A549 (cell line): ENCODE results near the gene OOEP.

Source experiments
- CTCF ChIP-seq: fragments of >200 bp; sonication (Bioruptor Twin); formaldehyde crosslinking; IDR thresholded peaks from 3 replicates; pipeline ENCODE4 v1.5.1; 2016
- EP300 ChIP-seq, 2 experiments: fragments of >200 bp; sonication (Bioruptor Twin); formaldehyde crosslinking; IDR thresholded peaks; 2 replicates in 1 of 2; 3 replicates in 1 of 2; pipeline ENCODE4 v1.6.1; 2016 to 2017
- ESRRA ChIP-seq: fragments of 150-350 bp; IDR thresholded peaks from 2 replicates; pipeline ENCODE4 v1.6.1; 2014; ENCODE audit warnings: mild to moderate bottlenecking, low read length, borderline replicate concordance
- HOXA7 ChIP-seq: fragments of 250-450 bp; sonication (Bioruptor Pico); IDR thresholded peaks from 2 replicates; pipeline ENCODE4 v1.5.0; 2020; ENCODE audit warnings: mild to moderate bottlenecking, moderate library complexity
- JUN ChIP-seq, 2 experiments: fragments of >200 bp; sonication (Bioruptor Twin); formaldehyde crosslinking; IDR thresholded peaks; 2 replicates in 1 of 2; 3 replicates in 1 of 2; pipeline ENCODE4 v1.6.1; 2016 to 2017
- KDM1A ChIP-seq: fragments of 200-600 bp; sonication (generic); IDR thresholded peaks from 2 replicates; pipeline ENCODE4 v1.6.1; 2016; ENCODE audit warnings: low read depth, mild to moderate bottlenecking
- MAX ChIP-seq: IDR thresholded peaks from 2 replicates; pipeline ENCODE4 v1.6.1; 2012
- NFE2L2 ChIP-seq: fragments of 150-350 bp; conservative IDR thresholded peaks from 2 replicates; pipeline ENCODE4 v1.6.1; 2014; ENCODE audit warnings: low read length
- POLR2A ChIP-seq: IDR thresholded peaks from 2 replicates; pipeline ENCODE4 v1.6.1; 2012; ENCODE audit warnings: mild to moderate bottlenecking, low read length
- RARB ChIP-seq: fragments of 250-450 bp; sonication (Bioruptor Pico); IDR thresholded peaks from 2 replicates; pipeline ENCODE4 v1.8.0; 2021; ENCODE audit warnings: mild to moderate bottlenecking, moderate library complexity
- SREBF2 ChIP-seq: fragments of 450-650 bp; IDR thresholded peaks from 2 replicates; pipeline ENCODE4 v1.6.1; 2014; ENCODE audit warnings: mild to moderate bottlenecking, moderate library complexity
- TF ChIP-seq, protein P1 (sequence below): fragments of 250-450 bp; sonication (Bioruptor Pico); IDR thresholded peaks from 2 replicates; pipeline ENCODE4 v1.5.0; 2021; ENCODE audit warnings: mild to moderate bottlenecking, moderate library complexity, borderline replicate concordance
- TF ChIP-seq, protein P2 (sequence below): fragments of 450-650 bp; IDR thresholded peaks from 2 replicates; pipeline ENCODE4 v1.6.1; 2014; ENCODE audit warnings: antibody characterized with exemption

DNA sequence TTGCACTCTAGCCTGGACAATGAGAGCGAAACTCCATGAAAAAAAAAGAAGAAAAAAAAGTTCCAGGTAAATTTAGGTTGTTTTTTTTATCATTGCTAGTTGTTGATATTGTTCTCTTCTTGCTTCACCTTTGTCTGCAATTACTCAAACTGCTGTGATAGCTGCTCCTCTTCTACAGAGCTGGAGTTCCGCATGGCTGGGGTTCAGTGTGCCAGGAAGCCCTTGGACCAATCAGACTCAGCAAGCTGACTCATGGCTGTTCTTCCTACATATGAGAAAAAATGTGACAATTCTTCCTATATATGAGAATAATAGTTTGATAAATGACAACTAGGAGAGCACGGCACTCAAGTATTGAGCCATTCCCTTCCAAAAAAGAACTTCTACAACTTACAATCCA, 44.0 kb downstream of the OOEP start:
- TF ChIP-seq POLR2A (no peak), CTCF (no peak), RARB (CRISPR knock-in tag) (no peak), EP300 (IDR thresholded peaks at IDR 0.05) (no peak), HOXA7 (no peak), KDM1A (no peak), JUN (IDR thresholded peaks at IDR 0.05) (no peak), NFE2L2 (no peak), ESRRA (no peak), SREBF2 (no peak), MAX (no peak)
- TF ChIP-seq, protein P1, sequence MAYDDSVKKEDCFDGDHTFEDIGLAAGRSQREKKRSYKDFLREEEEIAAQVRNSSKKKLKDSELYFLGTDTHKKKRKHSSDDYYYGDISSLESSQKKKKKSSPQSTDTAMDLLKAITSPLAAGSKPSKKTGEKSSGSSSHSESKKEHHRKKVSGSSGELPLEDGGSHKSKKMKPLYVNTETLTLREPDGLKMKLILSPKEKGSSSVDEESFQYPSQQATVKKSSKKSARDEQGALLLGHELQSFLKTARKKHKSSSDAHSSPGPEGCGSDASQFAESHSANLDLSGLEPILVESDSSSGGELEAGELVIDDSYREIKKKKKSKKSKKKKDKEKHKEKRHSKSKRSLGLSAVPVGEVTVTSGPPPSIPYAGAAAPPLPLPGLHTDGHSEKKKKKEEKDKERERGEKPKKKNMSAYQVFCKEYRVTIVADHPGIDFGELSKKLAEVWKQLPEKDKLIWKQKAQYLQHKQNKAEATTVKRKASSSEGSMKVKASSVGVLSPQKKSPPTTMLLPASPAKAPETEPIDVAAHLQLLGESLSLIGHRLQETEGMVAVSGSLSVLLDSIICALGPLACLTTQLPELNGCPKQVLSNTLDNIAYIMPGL (CRISPR knock-in tag), result no peak
- TF ChIP-seq, protein P2, sequence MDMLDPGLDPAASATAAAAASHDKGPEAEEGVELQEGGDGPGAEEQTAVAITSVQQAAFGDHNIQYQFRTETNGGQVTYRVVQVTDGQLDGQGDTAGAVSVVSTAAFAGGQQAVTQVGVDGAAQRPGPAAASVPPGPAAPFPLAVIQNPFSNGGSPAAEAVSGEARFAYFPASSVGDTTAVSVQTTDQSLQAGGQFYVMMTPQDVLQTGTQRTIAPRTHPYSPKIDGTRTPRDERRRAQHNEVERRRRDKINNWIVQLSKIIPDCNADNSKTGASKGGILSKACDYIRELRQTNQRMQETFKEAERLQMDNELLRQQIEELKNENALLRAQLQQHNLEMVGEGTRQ, result no peak
